ENCODE measurements around the gene TTC27. TPM values are rescaled to one million over a fixed set of nuclear protein-coding genes. Genes with fewer than 3 reads are reported as not detected.
A peak's percentile ranks its signal among the peaks of the same experiment; 100 is the strongest.

The TTC27 gene
- total and polyA plus RNA-seq, 2 of the 13 experiments (the other 11 are each of a cell fraction or from before 2014, with no cell fraction given) = 26.7 to 44.7 TPM

DNA sequence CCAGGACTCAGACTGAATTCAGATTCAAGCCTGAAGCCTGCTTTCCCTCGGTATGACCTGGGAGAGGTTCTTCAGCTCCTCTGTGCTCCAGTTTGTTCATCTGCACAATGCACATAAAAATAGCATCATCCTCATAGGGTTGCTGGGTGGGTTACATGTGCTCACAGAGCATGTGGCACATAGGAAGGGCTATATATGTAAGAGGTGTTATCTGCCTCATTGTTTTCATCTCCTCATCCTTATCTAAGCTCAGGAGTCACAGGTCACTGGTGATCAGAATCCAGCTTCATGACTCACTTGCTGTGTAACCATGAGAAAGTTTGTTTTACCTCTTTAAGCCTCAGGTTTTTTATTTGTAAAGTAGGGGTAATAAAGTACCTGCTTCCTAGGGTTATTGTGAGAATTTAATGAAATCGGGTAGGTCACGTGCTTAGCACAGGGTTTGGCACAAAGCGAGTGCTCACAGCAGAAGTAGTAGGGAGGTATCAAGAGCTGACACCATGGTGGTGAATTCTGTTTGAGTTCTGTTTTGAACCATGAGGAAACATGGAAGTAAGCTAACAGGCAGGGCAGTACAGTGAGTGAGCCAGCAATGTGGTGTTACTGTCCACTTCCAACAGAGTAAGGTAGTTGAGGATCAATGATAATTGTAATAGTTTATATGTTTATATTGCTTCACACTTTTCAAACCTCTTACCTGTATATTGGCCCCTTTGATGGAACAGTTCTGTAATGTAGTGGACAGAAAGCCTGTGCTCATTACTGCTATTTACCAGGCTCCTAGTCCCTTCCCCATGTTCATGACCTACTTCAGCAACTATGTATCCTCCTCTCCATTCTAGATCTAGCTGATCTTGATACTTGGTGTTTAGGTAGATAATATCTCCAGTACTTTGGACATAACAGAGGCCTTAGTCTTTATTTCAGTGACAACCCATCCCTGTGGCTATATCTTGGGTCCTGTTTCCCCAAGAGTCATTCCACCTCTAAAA lies 177.6 kb downstream of the TTC27 start (continued):
- TF ChIP-seq, protein P1, sequence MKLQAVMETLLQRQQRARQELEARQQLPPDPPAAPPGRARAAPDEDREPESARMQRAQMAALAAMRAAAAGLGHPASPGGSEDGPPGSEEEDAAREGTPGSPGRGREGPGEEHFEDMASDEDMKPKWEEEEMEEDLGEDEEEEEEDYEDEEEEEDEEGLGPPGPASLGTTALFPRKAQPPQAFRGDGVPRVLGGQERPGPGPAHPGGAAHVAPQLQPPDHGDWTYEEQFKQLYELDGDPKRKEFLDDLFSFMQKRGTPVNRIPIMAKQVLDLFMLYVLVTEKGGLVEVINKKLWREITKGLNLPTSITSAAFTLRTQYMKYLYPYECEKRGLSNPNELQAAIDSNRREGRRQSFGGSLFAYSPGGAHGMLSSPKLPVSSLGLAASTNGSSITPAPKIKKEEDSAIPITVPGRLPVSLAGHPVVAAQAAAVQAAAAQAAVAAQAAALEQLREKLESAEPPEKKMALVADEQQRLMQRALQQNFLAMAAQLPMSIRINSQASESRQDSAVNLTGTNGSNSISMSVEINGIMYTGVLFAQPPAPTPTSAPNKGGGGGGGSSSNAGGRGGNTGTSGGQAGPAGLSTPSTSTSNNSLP (IDR thresholded peaks at IDR 0.05; ENCODE audit: low read depth, low read length) = peak; percentile 71
- TF ChIP-seq ZNF546 (CRISPR knock-in tag; conservative IDR thresholded peaks at IDR 0.05) (no peak), RXRB (CRISPR knock-in tag; IDR thresholded peaks at IDR 0.05; ENCODE audit: borderline replicate concordance) (peak; percentile 28; the same call in 1 of the 2 replicates), ISX (CRISPR knock-in tag; conservative IDR thresholded peaks at IDR 0.05) (no peak), ZNF615 (CRISPR knock-in tag; IDR thresholded peaks at IDR 0.05; ENCODE audit: borderline replicate concordance) (no peak), MAFF (IDR thresholded peaks at IDR 0.05; ENCODE audit: low read depth, low read length) (no peak), LCORL (IDR thresholded peaks at IDR 0.05) (no peak), LCORL (CRISPR knock-in tag; IDR thresholded peaks at IDR 0.05) (0 out of 2 replicates have a peak, but pooled peaks have one; percentile 47), ZNF547 (CRISPR knock-in tag; IDR thresholded peaks at IDR 0.05) (no peak), CREB1 (IDR thresholded peaks at IDR 0.05) (0 out of 2 replicates have a peak, but pooled peaks have one; percentile 4), CREB1 (CRISPR knock-in tag; IDR thresholded peaks at IDR 0.05) (no peak), RNF2 (conservative IDR thresholded peaks at IDR 0.05; ENCODE audit: low read depth) (0 out of 2 replicates have a peak, but pooled peaks have one; percentile 38), MEIS2 (CRISPR knock-in tag; IDR thresholded peaks at IDR 0.05) (no peak), CEBPG (CRISPR knock-in tag; IDR thresholded peaks at IDR 0.05) (peak; percentile 22; the same call in 1 of the 2 replicates), ZBTB7A (CRISPR knock-in tag; IDR thresholded peaks at IDR 0.05) (no peak), TBX3 (IDR thresholded peaks at IDR 0.05; ENCODE audit: borderline replicate concordance) (no peak; the same call in 1 of the 2 replicates), NFE2L1 (CRISPR knock-in tag; IDR thresholded peaks at IDR 0.05; ENCODE audit: borderline replicate concordance) (no peak), HNRNPL (IDR thresholded peaks at IDR 0.05; ENCODE audit: low read depth, low read length) (no peak), TCF7 (IDR thresholded peaks at IDR 0.05; ENCODE audit: low read depth) (peak; percentile 67)
- TF ChIP-seq, protein P2, sequence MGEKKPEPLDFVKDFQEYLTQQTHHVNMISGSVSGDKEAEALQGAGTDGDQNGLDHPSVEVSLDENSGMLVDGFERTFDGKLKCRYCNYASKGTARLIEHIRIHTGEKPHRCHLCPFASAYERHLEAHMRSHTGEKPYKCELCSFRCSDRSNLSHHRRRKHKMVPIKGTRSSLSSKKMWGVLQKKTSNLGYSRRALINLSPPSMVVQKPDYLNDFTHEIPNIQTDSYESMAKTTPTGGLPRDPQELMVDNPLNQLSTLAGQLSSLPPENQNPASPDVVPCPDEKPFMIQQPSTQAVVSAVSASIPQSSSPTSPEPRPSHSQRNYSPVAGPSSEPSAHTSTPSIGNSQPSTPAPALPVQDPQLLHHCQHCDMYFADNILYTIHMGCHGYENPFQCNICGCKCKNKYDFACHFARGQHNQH (CRISPR knock-in tag; IDR thresholded peaks at IDR 0.05) = peak; percentile 57; the same call in 1 of the 2 replicates
- TF ChIP-seq, protein P3, sequence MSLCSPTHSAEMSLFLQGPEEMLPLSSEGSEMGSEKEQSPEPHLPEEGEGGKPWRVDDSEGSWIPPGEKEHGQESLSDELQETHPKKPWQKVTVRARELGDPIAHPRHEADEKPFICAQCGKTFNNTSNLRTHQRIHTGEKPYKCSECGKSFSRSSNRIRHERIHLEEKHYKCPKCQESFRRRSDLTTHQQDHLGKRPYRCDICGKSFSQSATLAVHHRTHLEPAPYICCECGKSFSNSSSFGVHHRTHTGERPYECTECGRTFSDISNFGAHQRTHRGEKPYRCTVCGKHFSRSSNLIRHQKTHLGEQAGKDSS (CRISPR knock-in tag; IDR thresholded peaks at IDR 0.05; ENCODE audit: borderline replicate concordance, low read depth) = peak; percentile 56; the same call in 1 of the 2 replicates
- TF ChIP-seq, protein P4, sequence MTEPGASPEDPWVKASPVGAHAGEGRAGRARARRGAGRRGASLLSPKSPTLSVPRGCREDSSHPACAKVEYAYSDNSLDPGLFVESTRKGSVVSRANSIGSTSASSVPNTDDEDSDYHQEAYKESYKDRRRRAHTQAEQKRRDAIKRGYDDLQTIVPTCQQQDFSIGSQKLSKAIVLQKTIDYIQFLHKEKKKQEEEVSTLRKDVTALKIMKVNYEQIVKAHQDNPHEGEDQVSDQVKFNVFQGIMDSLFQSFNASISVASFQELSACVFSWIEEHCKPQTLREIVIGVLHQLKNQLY (CRISPR knock-in tag; IDR thresholded peaks at IDR 0.05) = peak; percentile 80
- TF ChIP-seq, protein P5, sequence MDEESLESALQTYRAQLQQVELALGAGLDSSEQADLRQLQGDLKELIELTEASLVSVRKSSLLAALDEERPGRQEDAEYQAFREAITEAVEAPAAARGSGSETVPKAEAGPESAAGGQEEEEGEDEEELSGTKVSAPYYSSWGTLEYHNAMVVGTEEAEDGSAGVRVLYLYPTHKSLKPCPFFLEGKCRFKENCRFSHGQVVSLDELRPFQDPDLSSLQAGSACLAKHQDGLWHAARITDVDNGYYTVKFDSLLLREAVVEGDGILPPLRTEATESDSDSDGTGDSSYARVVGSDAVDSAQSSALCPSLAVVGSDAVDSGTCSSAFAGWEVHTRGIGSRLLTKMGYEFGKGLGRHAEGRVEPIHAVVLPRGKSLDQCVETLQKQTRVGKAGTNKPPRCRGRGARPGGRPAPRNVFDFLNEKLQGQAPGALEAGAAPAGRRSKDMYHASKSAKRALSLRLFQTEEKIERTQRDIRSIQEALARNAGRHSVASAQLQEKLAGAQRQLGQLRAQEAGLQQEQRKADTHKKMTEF (CRISPR knock-in tag; IDR thresholded peaks at IDR 0.05) = peak; percentile 73
- TF ChIP-seq, protein P6, sequence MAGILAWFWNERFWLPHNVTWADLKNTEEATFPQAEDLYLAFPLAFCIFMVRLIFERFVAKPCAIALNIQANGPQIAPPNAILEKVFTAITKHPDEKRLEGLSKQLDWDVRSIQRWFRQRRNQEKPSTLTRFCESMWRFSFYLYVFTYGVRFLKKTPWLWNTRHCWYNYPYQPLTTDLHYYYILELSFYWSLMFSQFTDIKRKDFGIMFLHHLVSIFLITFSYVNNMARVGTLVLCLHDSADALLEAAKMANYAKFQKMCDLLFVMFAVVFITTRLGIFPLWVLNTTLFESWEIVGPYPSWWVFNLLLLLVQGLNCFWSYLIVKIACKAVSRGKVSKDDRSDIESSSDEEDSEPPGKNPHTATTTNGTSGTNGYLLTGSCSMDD (CRISPR knock-in tag; IDR thresholded peaks at IDR 0.05) = no peak

Measured in HepG2 (cell line).